BLaER1 (cell line): Measurements from ENCODE around the gene PSIP1.
"Not testable (repeated sequence)": the region's sequence is repeated elsewhere in the genome, so short reads cannot be mapped to it uniquely, and the experiment has no call there.

Source experiments
- H3K27ac ChIP-seq: shearing (Covaris generic); formaldehyde crosslinking; 2 replicates; pipeline ENCODE4 v1.8.1; 2022
- H3K27me3 ChIP-seq: shearing (Covaris generic); formaldehyde crosslinking; 2 replicates; pipeline ENCODE4 v1.8.1; 2022
- H3K36me3 ChIP-seq: shearing (Covaris generic); formaldehyde crosslinking; 2 replicates; pipeline ENCODE4 v1.8.1; 2022
- H3K4me1 ChIP-seq: shearing (Covaris generic); formaldehyde crosslinking; 2 replicates; pipeline ENCODE4 v1.8.1; 2022
- H3K4me2 ChIP-seq: shearing (Covaris generic); formaldehyde crosslinking; 2 replicates; pipeline ENCODE4 v1.8.1; 2022
- H3K4me3 ChIP-seq: shearing (Covaris generic); formaldehyde crosslinking; 2 replicates; pipeline ENCODE4 v1.8.1; 2022
- H3K9ac ChIP-seq: shearing (Covaris generic); formaldehyde crosslinking; 2 replicates; pipeline ENCODE4 v1.8.1; 2022
- H3K9me3 ChIP-seq: shearing (Covaris generic); formaldehyde crosslinking; 2 replicates; pipeline ENCODE4 v1.8.1; 2022
- H4K20me1 ChIP-seq: shearing (Covaris generic); formaldehyde crosslinking; 2 replicates; pipeline ENCODE4 v1.8.1; 2022
- Cebpa-rat ChIP-seq: shearing (Covaris generic); IDR thresholded peaks from 2 replicates; pipeline ENCODE4 v1.8.1; 2022

The PSIP1 gene

DNA sequence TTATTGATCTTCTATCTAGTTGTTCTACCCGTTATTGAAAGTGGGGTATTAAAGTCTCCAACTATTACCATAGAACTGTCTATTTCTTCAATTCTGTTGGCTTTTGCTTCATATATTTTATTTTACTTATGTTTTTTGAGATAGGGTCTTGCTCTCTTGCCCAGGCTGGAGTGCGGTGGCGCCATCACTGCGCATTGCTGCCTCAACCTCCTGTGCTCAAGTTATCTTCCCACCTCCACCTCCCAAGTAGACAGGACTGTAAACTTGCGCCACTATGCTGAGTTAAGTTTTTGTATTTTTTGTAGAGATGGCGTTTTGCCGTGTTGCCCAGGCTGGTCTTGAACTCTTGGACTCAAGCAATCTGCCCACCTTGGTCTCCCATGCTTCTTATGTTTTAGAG is 71.9 kb downstream of the PSIP1 start:
- Histone ChIP-seq H4K20me1 (peaks cover 33% of the 10 kb centered on the region), H3K27me3 (no peaks in the 10 kb centered on the region), H3K9me3 (peaks cover 53% of the 10 kb centered on the region), H3K27ac (no peak overlapping the region), H3K4me1 (no peaks in the 10 kb centered on the region), H3K4me2 (no peak overlapping the region), H3K9ac (no peak overlapping the region), H3K36me3 (peaks cover 95% of the 10 kb centered on the region), H3K4me3 (peak overlapping the region; percentile 25; the same call in 1 of the 2 replicates)
- TF ChIP-seq Cebpa-rat = no peak

- Histone ChIP-seq H3K27ac (no peak overlapping the region), H3K36me3 (peaks cover 76% of the 10 kb centered on the region), H3K9ac (no peak overlapping the region), H4K20me1 (peaks cover 69% of the 10 kb centered on the region), H3K27me3 (no peaks in the 10 kb centered on the region), H3K4me3 (no peak overlapping the region), H3K4me1 (peaks cover 3% of the 10 kb centered on the region; the same call in 1 of the 2 replicates), H3K9me3 (peaks cover 17% of the 10 kb centered on the region), H3K4me2 (no peak overlapping the region)
- TF ChIP-seq Cebpa-rat = no peak
Measured at GRCh38 chr9:15433661-15434060, 77.1 kb downstream of the PSIP1 start.

DNA sequence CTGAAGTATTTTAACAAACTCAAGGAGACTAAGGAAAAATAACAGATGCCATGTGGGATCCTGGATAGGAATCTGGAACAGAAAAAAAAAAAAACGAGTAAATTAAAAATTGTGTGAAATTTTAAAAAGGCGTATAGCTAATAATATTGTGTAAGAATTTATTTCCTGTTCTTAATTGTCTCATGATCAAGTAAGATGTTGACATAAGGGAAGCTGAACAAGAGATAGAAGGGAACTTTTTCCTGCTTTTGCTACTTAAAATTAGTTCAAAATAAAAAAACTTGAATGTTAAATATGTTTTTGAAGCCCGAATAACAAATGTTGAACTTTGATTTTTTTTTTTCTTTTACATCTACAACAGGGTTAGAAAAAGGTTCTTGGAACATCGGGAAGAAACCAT is 77.6 kb downstream of the PSIP1 start:
- H3K27me3 ChIP-seq = no peaks in the 10 kb centered on the region
- no peak for TF ChIP-seq Cebpa-rat
- H3K36me3 ChIP-seq = peaks cover 74% of the 10 kb centered on the region
- no peak overlapping the region for H3K9ac ChIP-seq
- H3K4me1 ChIP-seq = peaks cover 3% of the 10 kb centered on the region; the same call in 1 of the 2 replicates
- peaks cover 69% of the 10 kb centered on the region for H4K20me1 ChIP-seq
- H3K4me3 ChIP-seq = no peak overlapping the region
- peaks cover 15% of the 10 kb centered on the region for H3K9me3 ChIP-seq
- no peak overlapping the region for H3K27ac ChIP-seq
- H3K4me2 ChIP-seq = no peak overlapping the region

DNA sequence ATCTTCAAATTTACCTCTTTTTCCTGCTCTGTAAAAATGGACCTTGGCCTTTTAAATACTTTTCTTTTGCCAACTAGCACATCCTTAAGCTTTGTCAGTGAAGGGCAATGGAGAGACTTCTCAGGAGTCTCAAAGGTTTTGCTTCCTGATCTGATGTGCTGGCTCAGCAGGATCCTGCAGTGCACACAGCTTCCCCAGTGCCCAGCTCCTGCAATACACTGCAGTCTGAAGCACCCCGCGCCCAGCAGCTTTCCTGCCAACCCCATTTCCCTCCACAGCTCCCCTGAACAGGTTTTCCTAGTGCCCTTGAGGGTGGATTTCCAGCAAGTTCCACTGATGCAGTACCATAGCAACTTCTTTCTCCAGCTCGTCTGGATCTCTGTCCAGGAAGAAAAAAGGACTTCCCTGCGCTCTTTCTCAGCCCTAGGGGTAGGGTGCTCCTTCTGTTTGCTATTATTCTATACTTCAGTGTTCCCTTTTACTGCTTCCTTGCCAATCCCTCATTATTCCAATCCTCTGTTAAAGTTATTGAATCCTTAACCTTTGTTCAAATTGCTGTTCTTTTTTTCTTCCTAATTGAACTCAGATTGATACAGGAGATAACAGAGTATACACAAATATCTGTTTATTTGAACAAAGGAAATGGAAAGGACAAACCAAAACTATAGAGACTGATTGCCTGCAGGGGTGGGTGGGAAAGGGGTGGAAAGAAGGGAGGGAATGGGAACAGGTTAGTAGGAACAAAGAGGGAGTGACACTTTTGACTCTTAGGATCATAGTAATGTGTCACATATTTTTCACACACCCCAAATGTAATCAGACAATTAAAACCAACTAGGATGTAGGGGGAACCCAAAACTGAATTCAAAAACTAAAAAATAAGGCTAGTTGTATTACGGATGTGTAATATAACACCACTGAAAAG is 79.6 kb downstream of the PSIP1 start:
- Histone ChIP-seq H3K36me3 (peaks cover 73% of the 10 kb centered on the region), H3K4me2 (no peak overlapping the region), H3K9me3 (peaks cover 2% of the 10 kb centered on the region; the same call in 1 of the 2 replicates)

DNA sequence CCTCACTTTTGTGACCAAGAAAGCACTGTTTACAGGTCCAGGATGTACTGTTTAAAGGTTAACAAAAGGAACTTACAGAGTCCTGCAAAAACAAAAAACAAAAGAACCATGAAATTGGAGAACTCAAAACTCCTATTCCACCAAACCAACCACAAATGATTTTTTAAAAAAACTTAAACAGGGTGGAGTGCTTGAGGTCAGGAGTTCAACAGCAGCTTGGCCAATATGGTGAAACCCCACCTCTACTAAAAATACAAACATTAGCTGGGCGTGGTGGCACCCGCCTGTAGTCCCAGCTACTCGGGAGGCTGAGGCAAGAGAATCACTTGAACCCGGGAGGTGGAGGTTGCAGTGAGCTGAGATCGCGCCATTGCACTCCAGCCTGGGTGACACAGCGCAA is 83.1 kb downstream of the PSIP1 start:
- H3K4me2 ChIP-seq, H3K4me3 ChIP-seq, H3K9ac ChIP-seq, H3K27me3 ChIP-seq, H3K27ac ChIP-seq, H3K9me3 ChIP-seq: not testable (repeated sequence)
- peaks cover 64% of the 10 kb centered on the region for H4K20me1 ChIP-seq
- H3K4me1 ChIP-seq = peaks cover 30% of the 10 kb centered on the region
- peaks cover 58% of the 10 kb centered on the region for H3K36me3 ChIP-seq

More for the DNA sequence above, 79.6 kb downstream of the PSIP1 start:
- Histone ChIP-seq H3K27ac (no peak overlapping the region), H3K4me3 (no peak overlapping the region), H3K4me1 (peaks cover 5% of the 10 kb centered on the region), H3K27me3 (no peaks in the 10 kb centered on the region), H4K20me1 (peaks cover 60% of the 10 kb centered on the region), H3K9ac (no peak overlapping the region)
- no peak for TF ChIP-seq Cebpa-rat

GRCh38 chr9:15426019-15426418 is 84.8 kb downstream of the PSIP1 start:
- H3K9ac ChIP-seq = no peak overlapping the region
- peak overlapping the region; percentile 83 for H3K4me2 ChIP-seq
- H3K36me3 ChIP-seq = peaks cover 49% of the 10 kb centered on the region

GRCh38 chr9:15423231-15423985 is 87.4 kb downstream of the PSIP1 start:
- Histone ChIP-seq H3K4me1 (peaks cover 37% of the 10 kb centered on the region), H3K27me3 (no peaks in the 10 kb centered on the region)

More at GRCh38 chr9:15426019-15426418, 84.8 kb downstream of the PSIP1 start:
- H4K20me1 ChIP-seq = peaks cover 50% of the 10 kb centered on the region
- H3K9me3 ChIP-seq = peaks cover 4% of the 10 kb centered on the region; the same call in 1 of the 2 replicates
- TF ChIP-seq Cebpa-rat = no peak
- H3K27ac ChIP-seq = no peak overlapping the region
- peaks cover 40% of the 10 kb centered on the region for H3K4me1 ChIP-seq
- no peak overlapping the region for H3K4me3 ChIP-seq
- H3K27me3 ChIP-seq = no peaks in the 10 kb centered on the region

DNA sequence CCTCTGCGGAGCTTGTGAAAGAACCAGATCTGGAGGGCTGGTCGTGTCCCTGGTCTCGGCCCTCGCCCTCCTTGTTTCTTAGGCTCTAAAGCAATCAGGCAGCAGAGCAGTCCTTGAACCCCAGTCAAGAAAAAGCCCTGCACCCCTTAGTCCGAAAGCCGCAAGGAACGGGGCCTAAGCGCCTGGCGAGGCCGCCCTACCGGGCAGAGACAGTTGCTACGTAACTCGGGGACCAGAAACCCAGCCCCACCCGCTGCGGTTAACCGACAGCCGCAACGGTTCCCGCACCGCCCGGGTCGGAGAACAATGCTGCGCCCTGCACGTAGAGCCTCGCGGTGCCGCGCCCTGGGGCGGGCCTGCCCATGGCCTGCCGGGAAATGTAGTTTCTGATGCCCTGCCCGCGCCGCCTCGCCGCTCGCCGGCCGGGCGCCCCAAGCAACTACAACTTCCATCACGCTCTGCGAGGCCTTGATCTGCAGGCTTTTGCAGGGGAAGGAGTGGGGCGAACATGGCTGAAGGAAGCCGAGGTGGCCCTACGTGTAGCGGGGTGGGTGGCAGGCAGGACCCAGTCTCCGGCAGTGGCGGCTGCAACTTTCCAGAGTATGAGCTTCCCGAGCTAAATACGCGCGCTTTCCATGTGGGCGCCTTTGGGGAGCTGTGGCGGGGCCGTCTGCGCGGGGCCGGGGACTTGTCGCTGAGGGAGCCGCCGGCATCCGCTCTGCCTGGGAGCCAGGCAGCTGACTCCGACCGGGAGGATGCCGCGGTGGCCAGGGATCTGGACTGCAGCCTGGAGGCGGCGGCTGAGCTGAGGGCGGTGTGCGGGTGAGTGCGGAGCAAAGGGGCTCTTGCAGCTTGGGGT is 88.2 kb downstream of the PSIP1 start, which contains the start of gene SNAPC3:
Gene SNAPC3 (plus strand): TSS at position 505 of the 859 bp plus-strand sequence. CDS start 4 bp downstream, at position 509.
- Histone ChIP-seq H3K36me3 (peaks cover 31% of the 10 kb centered on the region), H4K20me1 (peaks cover 31% of the 10 kb centered on the region), H3K9ac (peak within 1 kb of the TSS; percentile 85), H3K4me3 (peak within 1 kb of the TSS; percentile 94), H3K4me1 (peaks cover 42% of the 10 kb centered on the region), H3K9me3 (peaks cover 8% of the 10 kb centered on the region; the same call in 1 of the 2 replicates), H3K27me3 (no peaks in the 10 kb centered on the region), H3K27ac (peak within 1 kb of the TSS; percentile 83), H3K4me2 (peak within 1 kb of the TSS; percentile 83)
- no peak for TF ChIP-seq Cebpa-rat

More at GRCh38 chr9:15423231-15423985, 87.4 kb downstream of the PSIP1 start:
- Histone ChIP-seq H3K36me3 (peaks cover 39% of the 10 kb centered on the region), H3K9ac (peak overlapping the region; percentile 85), H3K4me3 (peak overlapping the region; percentile 94), H3K4me2 (peak overlapping the region; percentile 83), H3K27ac (peak overlapping the region; percentile 83), H4K20me1 (peaks cover 31% of the 10 kb centered on the region), H3K9me3 (peaks cover 8% of the 10 kb centered on the region; the same call in 1 of the 2 replicates)
- no peak for TF ChIP-seq Cebpa-rat

GRCh38 chr9:15421990-15422371 is 88.8 kb downstream of the PSIP1 start:
- Histone ChIP-seq H4K20me1 (peaks cover 31% of the 10 kb centered on the region), H3K9me3 (peaks cover 8% of the 10 kb centered on the region; the same call in 1 of the 2 replicates), H3K27ac (peak overlapping the region; percentile 83), H3K4me2 (peak overlapping the region; percentile 73), H3K36me3 (peaks cover 25% of the 10 kb centered on the region), H3K27me3 (no peaks in the 10 kb centered on the region), H3K9ac (peak overlapping the region; percentile 66; the same call in 1 of the 2 replicates), H3K4me1 (peaks cover 49% of the 10 kb centered on the region), H3K4me3 (peak overlapping the region; percentile 94)
- TF ChIP-seq Cebpa-rat = no peak
